ENCODE measurements around the gene ANK2. TPM values are rescaled to one million over a fixed set of nuclear protein-coding genes. Genes with fewer than 3 reads are reported as not detected.

The ANK2 gene
- total and polyA plus RNA-seq, 2 of the 13 experiments (the other 11 are each of a cell fraction or from before 2014, with no cell fraction given) = 2.7 to 15.1 TPM

GRCh38 chr4:113050837-113051236 is 1.4 kb downstream of the ANK2 start:
- Histone ChIP-seq H3K27ac (ENCODE audit: extremely low read length, insufficient read depth, low read length) (no peak overlapping the region), H2AFZ (ENCODE audit: low read length) (no peak overlapping the region), H3K4me2 (ENCODE audit: low read depth, low read length) (no peak overlapping the region), H3K9me3 (ENCODE audit: low read length) (no peaks in the 10 kb centered on the region), H4K20me1 (ENCODE audit: insufficient read depth, low read length) (no peaks in the 10 kb centered on the region), H3K27me3 (ENCODE audit: control insufficient read depth in 1 of 2, insufficient read depth in 2 of 2, low read length in 2 of 2) (peaks cover 0 to 3% of the 10 kb centered on the region in 2 experiments; a peak in 2 of 5 replicates), H3K9ac (ENCODE audit: insufficient read depth, low read depth, low read length) (no peak overlapping the region), H3K4me3 (replicated peaks in 1 of 3; ENCODE audit: insufficient read depth in 1 of 3, low read depth in 2 of 3, low read length in 3 of 3) (no peak overlapping the region), H3K4me1 (ENCODE audit: insufficient read depth, low read length) (no peaks in the 10 kb centered on the region), H3K36me3 (replicated peaks in 1 of 2; ENCODE audit: control insufficient read depth in 1 of 2, insufficient read depth in 2 of 2, low read length in 2 of 2) (no peaks in the 10 kb centered on the region), H3K79me2 (ENCODE audit: insufficient read depth, low read length) (no peaks in the 10 kb centered on the region)
- ATAC-seq (no peak), FAIRE-seq (no peak), DNase-seq (ENCODE audit: low spot score) (no peak)
- TF ChIP-seq ZNF331 (CRISPR knock-in tag; IDR thresholded peaks at IDR 0.05) (no peak), PHF20 (CRISPR knock-in tag; IDR thresholded peaks at IDR 0.05) (no peak), ZKSCAN8 (CRISPR knock-in tag; IDR thresholded peaks at IDR 0.05; ENCODE audit: borderline replicate concordance) (no peak), ZSCAN20 (CRISPR knock-in tag; IDR thresholded peaks at IDR 0.05; ENCODE audit: borderline replicate concordance) (no peak), ZBTB37 (CRISPR knock-in tag; IDR thresholded peaks at IDR 0.05) (no peak), JARID2 (CRISPR knock-in tag; IDR thresholded peaks at IDR 0.05; ENCODE audit: insufficient replicate concordance) (no peak), TCF7L2 (IDR thresholded peaks at IDR 0.05; ENCODE audit: low read depth, low read length) (no peak)
- CTCF ChIA-PET (ENCODE audit: low intra/inter-chr PET ratio, low total read pairs) = no interaction called here
- intact Hi-C loops (cut with micrococcal nuclease; ENCODE audit: unreplicated experiment) = no loop called here
- WGBS (ENCODE audit: low lambda C conversion rate) = 37% methylated on average over 3 of the region's 3 CpGs
- BruUV-seq (replicated peaks) = no TSS peak
- POLR2A ChIA-PET = no interaction called here
- in situ Hi-C loops (cut with HindIII; ENCODE audit: extremely low pct_ligation_motif_present, low pct_unique_long_range_greater_than_20kb) = no loop called here

- ATAC-seq (no peak), FAIRE-seq (no peak), DNase-seq (ENCODE audit: low spot score) (no peak)
- Histone ChIP-seq H3K79me2 (ENCODE audit: insufficient read depth, low read length) (no peaks in the 10 kb centered on the region), H2AFZ (ENCODE audit: low read length) (no peak overlapping the region), H3K9me3 (ENCODE audit: low read length) (no peaks in the 10 kb centered on the region), H3K27ac (ENCODE audit: extremely low read length, insufficient read depth, low read length) (no peak overlapping the region), H3K4me3 (replicated peaks in 1 of 3; ENCODE audit: insufficient read depth in 1 of 3, low read depth in 2 of 3, low read length in 3 of 3) (no peak overlapping the region), H3K36me3 (replicated peaks in 1 of 2; ENCODE audit: control insufficient read depth in 1 of 2, insufficient read depth in 2 of 2, low read length in 2 of 2) (no peaks in the 10 kb centered on the region), H3K4me1 (ENCODE audit: insufficient read depth, low read length) (no peaks in the 10 kb centered on the region), H4K20me1 (ENCODE audit: insufficient read depth, low read length) (no peaks in the 10 kb centered on the region), H3K4me2 (ENCODE audit: low read depth, low read length) (no peak overlapping the region), H3K27me3 (ENCODE audit: control insufficient read depth in 1 of 2, insufficient read depth in 2 of 2, low read length in 2 of 2) (peaks cover 0 to 3% of the 10 kb centered on the region in 2 experiments; a peak in 2 of 5 replicates), H3K9ac (ENCODE audit: insufficient read depth, low read depth, low read length) (no peak overlapping the region)
- 23% methylated on average over 2 of the region's 2 CpGs for WGBS (ENCODE audit: low lambda C conversion rate)
- BruUV-seq (replicated peaks) = no TSS peak
- in situ Hi-C loops (cut with HindIII; ENCODE audit: extremely low pct_ligation_motif_present, low pct_unique_long_range_greater_than_20kb) (no loop called here), intact Hi-C loops (cut with micrococcal nuclease; ENCODE audit: unreplicated experiment) (no loop called here)
- POLR2A ChIA-PET = no interaction called here
- CTCF ChIA-PET (ENCODE audit: low intra/inter-chr PET ratio, low total read pairs) = no interaction called here
- no peak for TF ChIP-seq POGZ (CRISPR knock-in tag; IDR thresholded peaks at IDR 0.05)
- TF ChIP-seq ZBTB44 (CRISPR knock-in tag; IDR thresholded peaks at IDR 0.05) = no peak
- no peak for TF ChIP-seq KLF13 (CRISPR knock-in tag; IDR thresholded peaks at IDR 0.05)
- no peak for TF ChIP-seq ZNF570 (CRISPR knock-in tag; IDR thresholded peaks at IDR 0.05; ENCODE audit: borderline replicate concordance)
- TF ChIP-seq SALL1 (CRISPR knock-in tag; IDR thresholded peaks at IDR 0.05) = no peak
- no peak for TF ChIP-seq DPF2 (CRISPR knock-in tag; IDR thresholded peaks at IDR 0.05; ENCODE audit: borderline replicate concordance, low read depth)
- no peak for TF ChIP-seq ZNF75D (CRISPR knock-in tag; IDR thresholded peaks at IDR 0.05; ENCODE audit: borderline replicate concordance)
- TF ChIP-seq SP4 (CRISPR knock-in tag; IDR thresholded peaks at IDR 0.05) = no peak
These were observed 1.9 kb downstream of the ANK2 start for GRCh38 chr4:113051361-113051760.
